K562 (cell line): ENCODE results near the gene GLRX2. TPM values are rescaled to one million over a fixed set of nuclear protein-coding genes. Genes with fewer than 3 reads are reported as not detected.

Experiments used
- CHD4 ChIP-seq: fragments of 200-600 bp; sonication (generic); IDR thresholded peaks from 3 replicates; pipeline ENCODE4 v1.6.1; 2012; ENCODE audit warnings: low read depth, mild to moderate bottlenecking, mixed read lengths, low read length, inconsistent platforms; ENCODE audit not compliant: insufficient read depth, insufficient replicate concordance, poor library complexity, severe bottlenecking
- RBM22 ChIP-seq: fragments of 200-400 bp; formaldehyde crosslinking; IDR thresholded peaks from 2 replicates; pipeline ENCODE4 v1.6.1; 2018; ENCODE audit warnings: low read length, low read depth; ENCODE audit not compliant: poor library complexity, severe bottlenecking
- SIX5 ChIP-seq, 2 experiments: IDR thresholded peaks; 2 replicates each; pipeline ENCODE4 v1.6.1; 2011; ENCODE audit warnings: low read length in 2 of 2, borderline replicate concordance in 1 of 2, low read depth in 1 of 2, mild to moderate bottlenecking in 1 of 2, moderate library complexity in 1 of 2; ENCODE audit not compliant: insufficient read depth in 1 of 2
- TAF15 ChIP-seq: fragments of 200-400 bp; formaldehyde crosslinking; IDR thresholded peaks from 2 replicates; pipeline ENCODE4 v1.6.1; 2017; ENCODE audit warnings: mild to moderate bottlenecking, low read depth, low read length, moderate library complexity
- ZKSCAN8 ChIP-seq: fragments of 200-800 bp; sonication (Bioruptor generic); IDR thresholded peaks from 2 replicates; pipeline ENCODE4 v1.6.1; 2016; ENCODE audit warnings: missing genetic modification characterization, missing compliant biosample characterization
- ZNF175 ChIP-seq: fragments of 200-800 bp; sonication (Bioruptor generic); IDR thresholded peaks from 2 replicates; pipeline ENCODE4 v1.6.1; 2016; ENCODE audit warnings: low read depth, mild to moderate bottlenecking, missing genetic modification characterization, missing compliant biosample characterization
- polyA plus RNA-seq, 8 experiments: library from polyadenylated mRNA; depleted of rRNA in 4 of 8; stranded (reverse) in 5 of 8; unstranded in 3 of 8; fragments of >200 nt; fragmentation: Nextera tagmentation in 2 of 8; fragmentation: Illumina TruSeq in 1 of 8; extraction: Ambion mirVana in 2 of 8; extraction: Trizol in 1 of 8; gene quantifications; 2 replicates each; pipeline versions ENCODE4 v1.2.1 to v1.2.3, GENCODE V29; 2011 to 2014; ENCODE audit warnings: inconsistent platforms in 1 of 8, missing spikeins in 1 of 8
- total RNA-seq, 7 experiments: library from RNA; depleted of rRNA in 6 of 7; stranded (reverse); fragments of >200 nt in 6 of 7; fragmentation: Illumina TruSeq in 2 of 7; extraction: Trizol in 2 of 7; gene quantifications; 2 replicates each; pipeline versions ENCODE4 v1.2.1 to v1.2.3, GENCODE V29; 2011 to 2021; ENCODE audit warnings: low replicate concordance in 1 of 7
- TF ChIP-seq, protein P1 (sequence below): IDR thresholded peaks from 3 replicates; pipeline ENCODE4 v1.6.1; 2011; ENCODE audit warnings: borderline replicate concordance, mild to moderate bottlenecking, moderate library complexity; ENCODE audit not compliant: insufficient read length; ENCODE audit errors: extremely low read depth
- TF ChIP-seq, protein P2 (sequence below): sonication (generic); formaldehyde crosslinking; IDR thresholded peaks from 2 replicates; pipeline ENCODE4 v1.8.0; 2022; ENCODE audit warnings: mild to moderate bottlenecking, missing genetic modification reagents
- TF ChIP-seq, protein P3 (sequence below): fragments of 450-650 bp; IDR thresholded peaks from 2 replicates; pipeline ENCODE4 v1.6.1; 2016
- TF ChIP-seq, protein P4 (sequence below): fragments of 450-650 bp; conservative IDR thresholded peaks from 2 replicates; pipeline ENCODE4 v1.6.1; 2016; ENCODE audit warnings: missing genetic modification characterization, low read depth, mild to moderate bottlenecking, missing compliant biosample characterization, moderate library complexity
- TF ChIP-seq, protein P5 (sequence below): sonication (generic); formaldehyde crosslinking; IDR thresholded peaks from 2 replicates; pipeline ENCODE4 v1.8.1; 2023; ENCODE audit warnings: mild to moderate bottlenecking, missing genetic modification reagents

GLRX2 gene
- total and polyA plus RNA-seq, 9 of the 15 experiments (the other 6 are each of a cell fraction or from before 2014, with no cell fraction given): 13.3 to 82.6 (median 55.1) TPM

DNA sequence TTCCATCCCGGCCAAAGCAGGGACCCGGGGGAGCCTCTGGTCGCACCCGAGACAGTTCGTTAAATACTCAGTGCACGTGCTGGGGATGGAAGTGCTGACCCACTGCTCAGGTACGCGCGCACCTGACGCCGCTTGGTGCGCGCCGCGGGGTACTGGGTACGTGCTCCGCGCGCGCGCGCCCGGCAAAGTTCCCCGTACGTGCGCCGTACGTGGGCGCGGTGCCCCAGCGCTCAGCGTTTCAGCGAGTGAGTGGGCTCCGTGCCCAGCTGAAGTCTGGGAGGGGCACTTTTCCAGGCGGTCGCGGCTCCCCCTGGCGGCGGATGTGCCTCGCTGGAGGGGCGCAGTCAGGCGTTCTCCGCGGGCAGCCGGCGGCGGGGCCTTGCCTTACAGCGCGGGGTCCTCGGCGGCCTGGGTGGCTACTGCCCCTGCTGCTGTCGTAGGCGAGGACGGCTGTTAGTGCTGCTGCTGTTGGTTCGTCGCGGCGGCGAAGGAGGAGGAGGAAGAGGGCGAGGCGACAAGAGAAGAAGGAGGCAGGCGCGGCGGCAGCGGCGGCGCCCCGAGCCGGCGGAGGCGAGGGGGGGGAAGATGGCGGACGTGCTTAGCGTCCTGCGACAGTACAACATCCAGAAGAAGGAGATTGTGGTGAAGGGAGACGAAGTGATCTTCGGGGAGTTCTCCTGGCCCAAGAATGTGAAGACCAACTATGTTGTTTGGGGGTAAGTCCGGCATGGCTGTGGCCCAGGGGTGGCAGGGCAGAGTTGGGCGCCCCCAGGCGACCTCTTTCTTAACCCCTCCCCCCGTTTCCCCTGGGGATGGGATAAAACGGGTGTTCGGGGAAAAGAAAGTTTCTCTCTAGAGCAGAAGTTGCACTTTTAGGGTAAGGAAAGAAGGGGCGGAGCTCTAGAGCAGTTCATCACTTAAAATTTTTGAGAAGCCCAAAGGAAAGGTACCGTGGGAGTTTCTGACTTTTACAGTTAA is 16.7 kb upstream of the GLRX2 start, which contains the start of gene CDC73 (continued):
- TF ChIP-seq, protein P1, sequence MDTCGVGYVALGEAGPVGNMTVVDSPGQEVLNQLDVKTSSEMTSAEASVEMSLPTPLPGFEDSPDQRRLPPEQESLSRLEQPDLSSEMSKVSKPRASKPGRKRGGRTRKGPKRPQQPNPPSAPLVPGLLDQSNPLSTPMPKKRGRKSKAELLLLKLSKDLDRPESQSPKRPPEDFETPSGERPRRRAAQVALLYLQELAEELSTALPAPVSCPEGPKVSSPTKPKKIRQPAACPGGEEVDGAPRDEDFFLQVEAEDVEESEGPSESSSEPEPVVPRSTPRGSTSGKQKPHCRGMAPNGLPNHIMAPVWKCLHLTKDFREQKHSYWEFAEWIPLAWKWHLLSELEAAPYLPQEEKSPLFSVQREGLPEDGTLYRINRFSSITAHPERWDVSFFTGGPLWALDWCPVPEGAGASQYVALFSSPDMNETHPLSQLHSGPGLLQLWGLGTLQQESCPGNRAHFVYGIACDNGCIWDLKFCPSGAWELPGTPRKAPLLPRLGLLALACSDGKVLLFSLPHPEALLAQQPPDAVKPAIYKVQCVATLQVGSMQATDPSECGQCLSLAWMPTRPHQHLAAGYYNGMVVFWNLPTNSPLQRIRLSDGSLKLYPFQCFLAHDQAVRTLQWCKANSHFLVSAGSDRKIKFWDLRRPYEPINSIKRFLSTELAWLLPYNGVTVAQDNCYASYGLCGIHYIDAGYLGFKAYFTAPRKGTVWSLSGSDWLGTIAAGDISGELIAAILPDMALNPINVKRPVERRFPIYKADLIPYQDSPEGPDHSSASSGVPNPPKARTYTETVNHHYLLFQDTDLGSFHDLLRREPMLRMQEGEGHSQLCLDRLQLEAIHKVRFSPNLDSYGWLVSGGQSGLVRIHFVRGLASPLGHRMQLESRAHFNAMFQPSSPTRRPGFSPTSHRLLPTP: no peak
- TF ChIP-seq, protein P2, sequence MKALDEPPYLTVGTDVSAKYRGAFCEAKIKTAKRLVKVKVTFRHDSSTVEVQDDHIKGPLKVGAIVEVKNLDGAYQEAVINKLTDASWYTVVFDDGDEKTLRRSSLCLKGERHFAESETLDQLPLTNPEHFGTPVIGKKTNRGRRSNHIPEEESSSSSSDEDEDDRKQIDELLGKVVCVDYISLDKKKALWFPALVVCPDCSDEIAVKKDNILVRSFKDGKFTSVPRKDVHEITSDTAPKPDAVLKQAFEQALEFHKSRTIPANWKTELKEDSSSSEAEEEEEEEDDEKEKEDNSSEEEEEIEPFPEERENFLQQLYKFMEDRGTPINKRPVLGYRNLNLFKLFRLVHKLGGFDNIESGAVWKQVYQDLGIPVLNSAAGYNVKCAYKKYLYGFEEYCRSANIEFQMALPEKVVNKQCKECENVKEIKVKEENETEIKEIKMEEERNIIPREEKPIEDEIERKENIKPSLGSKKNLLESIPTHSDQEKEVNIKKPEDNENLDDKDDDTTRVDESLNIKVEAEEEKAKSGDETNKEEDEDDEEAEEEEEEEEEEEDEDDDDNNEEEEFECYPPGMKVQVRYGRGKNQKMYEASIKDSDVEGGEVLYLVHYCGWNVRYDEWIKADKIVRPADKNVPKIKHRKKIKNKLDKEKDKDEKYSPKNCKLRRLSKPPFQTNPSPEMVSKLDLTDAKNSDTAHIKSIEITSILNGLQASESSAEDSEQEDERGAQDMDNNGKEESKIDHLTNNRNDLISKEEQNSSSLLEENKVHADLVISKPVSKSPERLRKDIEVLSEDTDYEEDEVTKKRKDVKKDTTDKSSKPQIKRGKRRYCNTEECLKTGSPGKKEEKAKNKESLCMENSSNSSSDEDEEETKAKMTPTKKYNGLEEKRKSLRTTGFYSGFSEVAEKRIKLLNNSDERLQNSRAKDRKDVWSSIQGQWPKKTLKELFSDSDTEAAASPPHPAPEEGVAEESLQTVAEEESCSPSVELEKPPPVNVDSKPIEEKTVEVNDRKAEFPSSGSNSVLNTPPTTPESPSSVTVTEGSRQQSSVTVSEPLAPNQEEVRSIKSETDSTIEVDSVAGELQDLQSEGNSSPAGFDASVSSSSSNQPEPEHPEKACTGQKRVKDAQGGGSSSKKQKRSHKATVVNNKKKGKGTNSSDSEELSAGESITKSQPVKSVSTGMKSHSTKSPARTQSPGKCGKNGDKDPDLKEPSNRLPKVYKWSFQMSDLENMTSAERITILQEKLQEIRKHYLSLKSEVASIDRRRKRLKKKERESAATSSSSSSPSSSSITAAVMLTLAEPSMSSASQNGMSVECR: peak; percentile 95
- TF ChIP-seq TAF15 (no peak), ZNF175 (CRISPR knock-in tag) (peak; percentile 68), ZKSCAN8 (CRISPR knock-in tag) (no peak), RBM22 (peak; percentile 81), SIX5 (IDR thresholded peaks at IDR 0.05; ENCODE audit: borderline replicate concordance in 1 of 2, insufficient read depth in 1 of 2, low read depth in 1 of 2, low read length in 2 of 2) (no peak), CHD4 (no peak)
- TF ChIP-seq, protein P3, sequence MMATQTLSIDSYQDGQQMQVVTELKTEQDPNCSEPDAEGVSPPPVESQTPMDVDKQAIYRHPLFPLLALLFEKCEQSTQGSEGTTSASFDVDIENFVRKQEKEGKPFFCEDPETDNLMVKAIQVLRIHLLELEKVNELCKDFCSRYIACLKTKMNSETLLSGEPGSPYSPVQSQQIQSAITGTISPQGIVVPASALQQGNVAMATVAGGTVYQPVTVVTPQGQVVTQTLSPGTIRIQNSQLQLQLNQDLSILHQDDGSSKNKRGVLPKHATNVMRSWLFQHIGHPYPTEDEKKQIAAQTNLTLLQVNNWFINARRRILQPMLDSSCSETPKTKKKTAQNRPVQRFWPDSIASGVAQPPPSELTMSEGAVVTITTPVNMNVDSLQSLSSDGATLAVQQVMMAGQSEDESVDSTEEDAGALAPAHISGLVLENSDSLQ: peak; percentile 37
- TF ChIP-seq, protein P4, sequence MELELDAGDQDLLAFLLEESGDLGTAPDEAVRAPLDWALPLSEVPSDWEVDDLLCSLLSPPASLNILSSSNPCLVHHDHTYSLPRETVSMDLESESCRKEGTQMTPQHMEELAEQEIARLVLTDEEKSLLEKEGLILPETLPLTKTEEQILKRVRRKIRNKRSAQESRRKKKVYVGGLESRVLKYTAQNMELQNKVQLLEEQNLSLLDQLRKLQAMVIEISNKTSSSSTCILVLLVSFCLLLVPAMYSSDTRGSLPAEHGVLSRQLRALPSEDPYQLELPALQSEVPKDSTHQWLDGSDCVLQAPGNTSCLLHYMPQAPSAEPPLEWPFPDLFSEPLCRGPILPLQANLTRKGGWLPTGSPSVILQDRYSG: no peak
- TF ChIP-seq, protein P5, sequence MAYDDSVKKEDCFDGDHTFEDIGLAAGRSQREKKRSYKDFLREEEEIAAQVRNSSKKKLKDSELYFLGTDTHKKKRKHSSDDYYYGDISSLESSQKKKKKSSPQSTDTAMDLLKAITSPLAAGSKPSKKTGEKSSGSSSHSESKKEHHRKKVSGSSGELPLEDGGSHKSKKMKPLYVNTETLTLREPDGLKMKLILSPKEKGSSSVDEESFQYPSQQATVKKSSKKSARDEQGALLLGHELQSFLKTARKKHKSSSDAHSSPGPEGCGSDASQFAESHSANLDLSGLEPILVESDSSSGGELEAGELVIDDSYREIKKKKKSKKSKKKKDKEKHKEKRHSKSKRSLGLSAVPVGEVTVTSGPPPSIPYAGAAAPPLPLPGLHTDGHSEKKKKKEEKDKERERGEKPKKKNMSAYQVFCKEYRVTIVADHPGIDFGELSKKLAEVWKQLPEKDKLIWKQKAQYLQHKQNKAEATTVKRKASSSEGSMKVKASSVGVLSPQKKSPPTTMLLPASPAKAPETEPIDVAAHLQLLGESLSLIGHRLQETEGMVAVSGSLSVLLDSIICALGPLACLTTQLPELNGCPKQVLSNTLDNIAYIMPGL (CRISPR knock-in tag): peak; percentile 95
